ENCODE results near the gene CD151. TPM values are rescaled to one million over a fixed set of nuclear protein-coding genes. Genes with fewer than 3 reads are reported as not detected.

Gene CD151
- total RNA-seq, 1 experiment from 2014 or later, result 127 TPM

GRCh38 chr11:811446-812245 lies 21.1 kb upstream of the CD151 start:
- Histone ChIP-seq H3K9me3 (ENCODE audit: low read depth, low read length, poor library complexity, severe bottlenecking) (no peaks in the 10 kb centered on the region), H3K4me3 (ENCODE audit: low read depth, low read length, poor library complexity, severe bottlenecking) (peak overlapping the region; percentile 95), H3K36me3 (ENCODE audit: insufficient read depth, low read length, poor library complexity, severe bottlenecking) (peaks cover 29% of the 10 kb centered on the region), H3K27me3 (replicated peaks; ENCODE audit: insufficient read depth, low read depth, low read length, poor library complexity) (no peaks in the 10 kb centered on the region), H3K27ac (ENCODE audit: low read depth, low read length, poor library complexity, severe bottlenecking) (peak overlapping the region; percentile 99), H3K4me1 (ENCODE audit: insufficient read depth, low read length, poor library complexity, severe bottlenecking) (peaks cover 11% of the 10 kb centered on the region)
- intact Hi-C loops (cut with micrococcal nuclease; ENCODE audit: unreplicated experiment), result no loop called here
- POLR2A ChIA-PET (ENCODE audit: low non-redundant PET), result interaction anchor here (0.6 kb wide), 2 partner anchors 209 to 306 kb away, joined by 4 to 5 read pairs; no protein-coding TSS in a partner anchor
- TF ChIP-seq EZH2 (IDR thresholded peaks at IDR 0.05; ENCODE audit: borderline replicate concordance, low read depth, low read length, poor library complexity, severe bottlenecking) (no peak), CTCF (conservative IDR thresholded peaks at IDR 0.05; ENCODE audit: low read depth, low read length) (no peak)
- CTCF ChIA-PET, result no interaction called here
- no TSS peak for BruUV-seq (replicated peaks)
- no peak for DNase-seq (ENCODE audit: low spot score)

GRCh38 chr11:812390-812789 lies 20.4 kb upstream of the CD151 start:
- TF ChIP-seq EZH2 (IDR thresholded peaks at IDR 0.05; ENCODE audit: borderline replicate concordance, low read depth, low read length, poor library complexity, severe bottlenecking), result no peak
- no peak for TF ChIP-seq CTCF (conservative IDR thresholded peaks at IDR 0.05; ENCODE audit: low read depth, low read length)
- CTCF ChIA-PET, result no interaction called here
- no peaks in the 10 kb centered on the region for H3K27me3 ChIP-seq (replicated peaks; ENCODE audit: insufficient read depth, low read depth, low read length, poor library complexity)
- BruUV-seq (replicated peaks), result no TSS peak
- POLR2A ChIA-PET (ENCODE audit: low non-redundant PET), result interaction anchor here (0.6 kb wide), 1 partner anchor 307 kb away, joined by 5 read pairs; no protein-coding TSS in a partner anchor
- H3K36me3 ChIP-seq (ENCODE audit: insufficient read depth, low read length, poor library complexity, severe bottlenecking), result peaks cover 29% of the 10 kb centered on the region
- no peak overlapping the region for H3K27ac ChIP-seq (ENCODE audit: low read depth, low read length, poor library complexity, severe bottlenecking)
- H3K9me3 ChIP-seq (ENCODE audit: low read depth, low read length, poor library complexity, severe bottlenecking), result no peaks in the 10 kb centered on the region
- H3K4me1 ChIP-seq (ENCODE audit: insufficient read depth, low read length, poor library complexity, severe bottlenecking), result peaks cover 11% of the 10 kb centered on the region
- no peak for DNase-seq (ENCODE audit: low spot score)
- no peak overlapping the region for H3K4me3 ChIP-seq (ENCODE audit: low read depth, low read length, poor library complexity, severe bottlenecking)
- intact Hi-C loops (cut with micrococcal nuclease; ENCODE audit: unreplicated experiment), result no loop called here

GRCh38 chr11:813072-813455 lies 19.7 kb upstream of the CD151 start:
- Histone ChIP-seq H3K27me3 (replicated peaks; ENCODE audit: insufficient read depth, low read depth, low read length, poor library complexity) (no peaks in the 10 kb centered on the region), H3K9me3 (ENCODE audit: low read depth, low read length, poor library complexity, severe bottlenecking) (no peaks in the 10 kb centered on the region), H3K36me3 (ENCODE audit: insufficient read depth, low read length, poor library complexity, severe bottlenecking) (peaks cover 29% of the 10 kb centered on the region), H3K4me1 (ENCODE audit: insufficient read depth, low read length, poor library complexity, severe bottlenecking) (peaks cover 11% of the 10 kb centered on the region), H3K27ac (ENCODE audit: low read depth, low read length, poor library complexity, severe bottlenecking) (no peak overlapping the region), H3K4me3 (ENCODE audit: low read depth, low read length, poor library complexity, severe bottlenecking) (no peak overlapping the region)
- ChIA-PET POLR2A (ENCODE audit: low non-redundant PET) (no interaction called here), CTCF (no interaction called here)
- no peak for TF ChIP-seq CTCF (conservative IDR thresholded peaks at IDR 0.05; ENCODE audit: low read depth, low read length)
- TF ChIP-seq EZH2 (IDR thresholded peaks at IDR 0.05; ENCODE audit: borderline replicate concordance, low read depth, low read length, poor library complexity, severe bottlenecking), result no peak
- no peak for DNase-seq (ENCODE audit: low spot score)
- intact Hi-C loops (cut with micrococcal nuclease; ENCODE audit: unreplicated experiment), result no loop called here
- BruUV-seq (replicated peaks), result no TSS peak
